Activated CD8-positive, alpha-beta memory T cell treated with anti-CD3 and anti-CD28 coated beads, Interleukin-2, amount 10 ng/mL, durations not matched to agents 7 days and 5 days (primary cell): ENCODE data around the gene ID1. TPM values are rescaled to one million over a fixed set of nuclear protein-coding genes. Genes with fewer than 3 reads are reported as not detected.
"Not testable (repeated sequence)": the region's sequence is repeated elsewhere in the genome, so short reads cannot be mapped to it uniquely, and the experiment has no call there.

Experiments
- ATAC-seq: fragments of 150-1000 bp; cut with Tn5 transposase; one replicate; pipeline ENCODE4 v1.10.0; 2021; ENCODE audit warnings: moderate library complexity
- CTCF ChIA-PET: fragments of 350-600 bp; sonication (Branson Sonifier 250); formaldehyde crosslinking; loops from one replicate; lab custom pipeline; 2021; ENCODE audit warnings: antibody characterized with exemption; lab: Charles Lee
- DNase-seq: peaks from one replicate; pipeline ENCODE4 v3.0.0-alpha.2; 2020
- H3K27ac Mint-ChIP-seq: one replicate; pipeline ENCODE4 v1.8.0; 2021; ENCODE audit warnings: mild to moderate bottlenecking, mixed read lengths
- H3K27me3 Mint-ChIP-seq: one replicate; pipeline ENCODE4 v1.8.0; 2021; ENCODE audit warnings: mixed read lengths
- H3K36me3 Mint-ChIP-seq: one replicate; pipeline ENCODE4 v1.8.0; 2021; ENCODE audit warnings: mild to moderate bottlenecking, mixed read lengths
- H3K4me1 Mint-ChIP-seq: one replicate; pipeline ENCODE4 v1.8.0; 2021; ENCODE audit warnings: mixed read lengths
- H3K4me3 Mint-ChIP-seq: one replicate; pipeline ENCODE4 v1.8.0; 2021; ENCODE audit warnings: mild to moderate bottlenecking, moderate library complexity, mixed read lengths
- H3K9me3 Mint-ChIP-seq: one replicate; pipeline ENCODE4 v1.8.0; 2022; ENCODE audit warnings: low read depth, mixed read lengths
- total RNA-seq, 2 experiments: library from RNA; stranded (reverse); gene quantifications; one replicate each; pipeline ENCODE4 v1.2.3, GENCODE V29; 2021

ID1 gene
- total RNA-seq, 2 experiments from 2014 or later = not detected

DNA sequence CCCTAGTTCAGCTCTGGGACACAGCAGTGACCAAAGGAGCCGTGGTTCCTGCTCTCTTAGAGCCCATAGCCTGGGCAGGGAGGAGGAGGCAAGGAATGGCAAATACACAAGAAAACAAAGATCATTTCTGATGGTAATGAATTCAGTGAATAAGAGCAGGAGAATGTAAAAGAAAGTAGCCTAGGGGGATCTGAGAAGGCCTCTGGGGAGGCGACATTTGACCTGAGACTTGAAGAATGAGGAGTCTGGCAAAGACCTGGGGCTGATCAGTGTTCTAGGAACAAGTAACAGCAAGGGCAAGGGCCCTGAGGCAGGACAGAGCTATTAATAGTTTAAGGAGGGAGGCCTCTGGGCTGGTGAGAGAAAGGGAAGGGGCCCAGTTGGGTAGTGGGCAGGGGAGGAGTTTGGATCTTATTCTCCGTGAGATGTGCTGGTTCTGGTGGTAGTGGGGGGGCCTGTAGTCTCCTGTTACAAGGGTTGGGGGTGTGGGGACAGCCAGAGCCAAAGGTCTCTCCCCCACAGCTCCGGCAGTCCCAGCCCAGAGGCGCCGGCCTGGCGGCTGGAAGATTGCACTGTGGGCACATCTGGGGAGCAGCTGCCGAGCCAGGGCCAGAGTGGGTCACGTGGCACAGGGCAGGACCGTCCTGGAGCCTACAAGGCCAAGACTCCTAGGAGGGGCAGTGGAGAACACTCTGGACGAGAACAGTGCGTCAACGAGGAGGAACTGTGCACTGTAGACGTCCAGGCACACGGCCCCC lies 9.3 kb upstream of the ID1 start:
- CTCF ChIA-PET = interaction anchor here (2.7 kb wide), 1 partner anchor 17 kb away, joined by 14 read pairs; no protein-coding TSS in a partner anchor
- Mint-ChIP-seq H3K9me3 (no peaks in the 10 kb centered on the region), H3K27ac (no peak overlapping the region), H3K36me3 (no peaks in the 10 kb centered on the region), H3K4me3 (no peak overlapping the region), H3K4me1 (no peaks in the 10 kb centered on the region), H3K27me3 (peaks cover 36% of the 10 kb centered on the region)
- ATAC-seq = no peak
- DNase-seq = no peak

DNA sequence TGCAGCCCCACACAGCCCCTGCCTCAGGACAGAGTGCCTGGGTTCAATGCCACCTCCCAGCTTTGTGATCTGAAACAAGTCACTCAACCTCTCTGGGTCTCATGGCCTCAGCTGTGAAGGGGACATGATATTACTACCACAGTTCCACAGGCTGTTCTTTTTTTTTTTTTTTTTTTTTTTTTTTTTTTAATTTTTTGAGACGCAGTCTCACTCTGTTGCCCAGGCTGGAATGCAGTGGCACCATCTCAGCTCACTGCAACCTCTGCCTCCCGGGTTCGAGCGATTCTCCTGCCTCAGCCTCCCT lies 8.7 kb upstream of the ID1 start:
- H3K9me3 Mint-ChIP-seq, H3K27ac Mint-ChIP-seq, H3K36me3 Mint-ChIP-seq, DNase-seq, H3K4me1 Mint-ChIP-seq, H3K4me3 Mint-ChIP-seq: not testable (repeated sequence)
- peak; percentile 12 for ATAC-seq
- CTCF ChIA-PET = interaction anchor here (2.7 kb wide), 1 partner anchor 17 kb away, joined by 14 read pairs; no protein-coding TSS in a partner anchor
- peaks cover 31% of the 10 kb centered on the region for H3K27me3 Mint-ChIP-seq

DNA sequence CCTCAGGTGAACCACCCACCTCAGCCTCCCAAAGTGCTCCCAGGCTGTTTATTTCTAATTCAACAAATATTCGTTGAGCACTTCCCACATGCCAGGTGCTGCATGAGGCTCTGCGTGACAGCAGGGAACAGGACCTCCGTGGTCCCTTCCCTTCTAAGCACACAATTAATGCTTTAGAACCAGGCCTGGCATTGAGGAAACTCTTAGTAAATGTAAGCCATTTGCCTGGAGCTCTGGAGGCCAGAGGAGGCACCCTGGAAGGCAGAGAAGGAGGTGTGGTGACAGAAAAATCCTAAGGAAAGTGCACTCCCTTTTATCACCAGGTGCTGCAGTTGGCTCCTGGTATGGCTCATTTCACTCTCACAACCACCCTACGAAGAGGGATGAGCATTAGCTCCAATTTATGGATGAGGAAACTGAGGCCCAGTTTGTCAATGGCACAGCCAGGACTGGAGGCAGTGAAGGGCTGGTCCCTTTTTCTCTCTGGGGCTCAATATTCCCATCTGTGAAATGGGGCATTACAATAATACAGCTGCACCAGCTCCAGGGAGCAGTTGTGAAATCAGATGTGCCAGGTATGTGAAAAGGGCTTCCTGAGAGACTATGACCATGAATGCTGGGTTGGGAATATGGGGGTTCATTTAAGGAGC lies 8.1 kb upstream of the ID1 start:
- H3K4me1 Mint-ChIP-seq = no peaks in the 10 kb centered on the region
- H3K4me3 Mint-ChIP-seq = no peak overlapping the region
- CTCF ChIA-PET = interaction anchor here (1.5 to 2.7 kb wide), 2 partner anchors 10 to 16 kb away, joined by 3 to 14 read pairs; no protein-coding TSS in a partner anchor
- H3K9me3 Mint-ChIP-seq = no peaks in the 10 kb centered on the region
- DNase-seq = no peak
- peaks cover 32% of the 10 kb centered on the region for H3K27me3 Mint-ChIP-seq
- no peak overlapping the region for H3K27ac Mint-ChIP-seq
- no peaks in the 10 kb centered on the region for H3K36me3 Mint-ChIP-seq
- ATAC-seq = no peak

DNA sequence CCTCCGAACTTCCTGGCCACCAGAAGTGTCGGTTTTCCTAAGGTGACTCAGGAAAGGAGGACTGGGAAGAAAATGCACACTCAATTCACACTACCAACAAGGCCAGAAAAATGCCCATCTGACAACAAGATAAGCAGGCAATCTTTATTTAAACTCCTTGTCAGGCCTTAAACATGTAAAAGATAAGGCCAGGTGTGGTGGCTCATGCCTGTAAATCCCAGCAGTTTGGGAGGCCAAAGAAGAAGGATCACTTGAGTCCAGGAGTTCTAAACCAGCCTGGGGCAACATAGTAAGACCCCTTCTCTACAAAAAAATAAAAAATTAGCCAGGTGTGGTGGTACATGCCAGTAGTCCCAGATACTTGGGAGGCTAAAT lies 7.6 kb upstream of the ID1 start:
- DNase-seq (no peak), ATAC-seq (no peak)
- Mint-ChIP-seq H3K4me1 (peaks cover 1% of the 10 kb centered on the region), H3K36me3 (no peaks in the 10 kb centered on the region), H3K27ac (no peak overlapping the region), H3K27me3 (peaks cover 36% of the 10 kb centered on the region), H3K9me3 (no peaks in the 10 kb centered on the region), H3K4me3 (no peak overlapping the region)
- CTCF ChIA-PET = interaction anchor here (0.6 to 3.5 kb wide), 4 partner anchors 9 to 50 kb away, joined by 3 to 15 read pairs (median 8); a partner anchor contains a TSS

DNA sequence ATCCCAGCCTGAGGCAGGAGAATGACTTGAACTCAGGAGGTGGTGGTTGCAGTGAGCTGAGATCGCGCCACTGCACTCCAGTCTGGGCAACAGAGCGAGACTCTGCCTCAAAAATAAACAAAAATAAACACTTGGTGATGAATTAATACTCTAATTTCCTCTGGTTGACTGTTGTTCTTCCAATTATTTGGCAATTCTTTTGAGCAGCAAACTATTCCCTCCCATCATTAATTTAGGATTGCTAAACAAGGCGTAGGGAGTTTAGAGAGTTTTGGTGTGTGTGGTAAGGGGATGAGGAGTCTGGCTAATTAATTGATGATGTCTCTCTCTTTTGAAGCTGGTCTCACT lies 2.7 kb upstream of the ID1 start:
- CTCF ChIA-PET = interaction anchor here (0.9 to 22.6 kb wide), 4 partner anchors 10 to 122 kb away, joined by 4 to 1101 read pairs (median 46); partner anchors contain the start of gene BCL2L1
- H3K36me3 Mint-ChIP-seq = no peaks in the 10 kb centered on the region
- H3K4me3 Mint-ChIP-seq = no peak overlapping the region
- H3K4me1 Mint-ChIP-seq = peaks cover 30% of the 10 kb centered on the region
- H3K9me3 Mint-ChIP-seq = no peaks in the 10 kb centered on the region
- peaks cover 63% of the 10 kb centered on the region for H3K27me3 Mint-ChIP-seq
- ATAC-seq (no peak), DNase-seq (no peak)
- H3K27ac Mint-ChIP-seq = no peak overlapping the region

DNA sequence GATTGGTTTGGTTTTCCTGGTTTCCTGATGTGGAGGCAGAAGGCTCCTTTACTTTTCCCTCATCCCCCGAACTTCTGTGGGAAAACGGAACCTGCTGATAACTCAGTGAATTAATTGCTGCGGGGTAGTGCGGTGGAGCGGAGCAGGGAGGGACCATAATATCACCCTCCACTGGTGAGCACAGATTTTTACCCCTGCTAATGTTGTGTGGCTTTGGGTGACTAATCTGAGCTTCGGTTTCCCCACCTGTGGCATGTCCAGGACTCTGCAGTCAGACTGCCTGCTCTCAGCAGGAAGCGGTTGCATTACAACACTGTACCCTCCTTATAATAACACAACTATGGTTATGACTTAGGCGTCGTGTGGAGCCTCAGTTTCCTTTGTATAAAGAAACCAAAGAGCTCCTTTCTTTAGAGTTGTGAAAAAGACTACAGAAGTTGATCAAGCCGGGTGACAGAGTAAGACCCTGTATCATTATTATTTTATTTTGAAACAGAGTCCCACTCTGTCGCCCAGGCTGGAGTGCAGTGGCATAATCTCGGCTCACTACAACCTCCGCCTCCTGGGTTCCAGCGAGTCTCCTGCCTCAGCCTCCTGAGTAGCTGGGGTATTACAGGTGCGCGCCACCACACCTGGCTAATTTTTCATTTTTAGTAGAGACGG lies 2.2 kb upstream of the ID1 start:
- no peaks in the 10 kb centered on the region for H3K36me3 Mint-ChIP-seq
- H3K9me3 Mint-ChIP-seq = no peaks in the 10 kb centered on the region
- H3K4me1 Mint-ChIP-seq = peaks cover 30% of the 10 kb centered on the region
- H3K4me3 Mint-ChIP-seq = peak overlapping the region; percentile 21
- ATAC-seq (peak; percentile 74), DNase-seq (peak; percentile 91)
- CTCF ChIA-PET = interaction anchor here (0.9 to 22.6 kb wide), 4 partner anchors 10 to 121 kb away, joined by 4 to 1101 read pairs (median 46); partner anchors contain the start of gene BCL2L1
- H3K27me3 Mint-ChIP-seq = peaks cover 65% of the 10 kb centered on the region
- H3K27ac Mint-ChIP-seq = peak overlapping the region; percentile 49

DNA sequence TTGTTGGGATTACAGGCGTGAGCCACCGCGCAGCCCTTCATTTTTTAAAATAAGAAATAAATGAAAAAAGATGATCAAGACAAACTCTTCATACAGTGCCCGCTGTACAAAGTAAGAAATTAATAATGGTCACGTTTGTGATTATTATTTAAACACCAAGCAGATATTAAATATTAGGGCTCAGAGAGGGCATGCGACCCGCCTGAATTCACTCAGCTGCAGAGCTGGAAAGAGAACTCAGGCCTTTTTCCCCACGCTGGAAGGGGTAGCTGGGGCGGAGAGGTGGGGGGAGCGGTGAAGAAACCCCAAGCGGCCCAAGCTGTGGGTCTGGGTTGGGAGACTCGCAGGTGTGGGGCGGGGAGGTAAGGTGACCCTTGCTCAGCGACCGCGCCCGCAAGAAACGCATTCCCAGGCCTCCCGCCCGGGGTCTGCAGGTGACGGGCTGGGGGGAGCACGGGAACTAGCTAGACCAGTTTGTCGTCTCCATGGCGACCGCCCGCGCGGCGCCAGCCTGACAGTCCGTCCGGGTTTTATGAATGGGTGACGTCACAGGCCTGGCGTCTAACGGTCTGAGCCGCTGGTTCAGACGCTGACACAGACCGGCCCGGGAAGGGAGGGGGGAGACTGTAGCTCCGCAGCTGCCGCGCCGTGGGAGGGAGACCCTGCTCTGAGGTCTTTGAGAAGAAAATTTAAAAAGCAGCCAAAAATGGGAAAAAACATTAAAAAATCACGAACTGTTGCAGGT lies 1.1 kb upstream of the ID1 start:
- DNase-seq (peak; percentile 86), ATAC-seq (peak; percentile 41)
- Mint-ChIP-seq H3K27ac (peak overlapping the region; percentile 47), H3K4me3 (peak overlapping the region; percentile 78), H3K36me3 (no peaks in the 10 kb centered on the region), H3K4me1 (peaks cover 30% of the 10 kb centered on the region), H3K27me3 (peaks cover 66% of the 10 kb centered on the region), H3K9me3 (no peaks in the 10 kb centered on the region)
- CTCF ChIA-PET = interaction anchor here (1.0 to 22.6 kb wide), 6 partner anchors 9 to 120 kb away, joined by 3 to 1101 read pairs (median 8); no protein-coding TSS in a partner anchor

DNA sequence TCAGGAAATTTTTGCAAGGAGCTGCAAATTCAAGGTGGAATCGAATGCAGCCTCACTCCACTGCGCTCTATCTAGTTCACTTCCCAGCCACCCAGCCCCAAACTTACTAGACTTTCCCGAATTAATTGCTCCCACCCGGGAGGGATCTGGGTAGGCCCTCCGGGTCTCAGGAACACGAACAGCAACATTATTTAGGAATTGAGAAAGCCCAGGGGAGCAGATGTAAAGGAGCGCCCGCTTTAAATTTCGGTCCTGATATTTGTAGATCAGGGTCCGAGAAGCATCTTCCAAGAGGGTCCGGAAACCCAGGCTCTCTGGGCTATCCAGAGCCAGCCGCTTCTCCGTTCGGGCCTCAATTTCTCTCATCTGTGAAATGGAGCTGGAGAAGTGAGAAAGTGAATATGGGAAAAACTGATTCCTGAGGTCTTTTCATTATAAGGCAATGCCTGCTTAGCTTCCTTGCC lies 490 bp upstream of the ID1 start:
- no peak overlapping the region for H3K27ac Mint-ChIP-seq
- peaks cover 30% of the 10 kb centered on the region for H3K4me1 Mint-ChIP-seq
- H3K27me3 Mint-ChIP-seq = peaks cover 70% of the 10 kb centered on the region
- peak overlapping the region; percentile 78 for H3K4me3 Mint-ChIP-seq
- no peaks in the 10 kb centered on the region for H3K9me3 Mint-ChIP-seq
- CTCF ChIA-PET = interaction anchor here (1.0 to 22.6 kb wide), 8 partner anchors 8 to 119 kb away, joined by 3 to 1101 read pairs (median 5); no protein-coding TSS in a partner anchor
- no peaks in the 10 kb centered on the region for H3K36me3 Mint-ChIP-seq
- DNase-seq = no peak
- no peak for ATAC-seq

DNA sequence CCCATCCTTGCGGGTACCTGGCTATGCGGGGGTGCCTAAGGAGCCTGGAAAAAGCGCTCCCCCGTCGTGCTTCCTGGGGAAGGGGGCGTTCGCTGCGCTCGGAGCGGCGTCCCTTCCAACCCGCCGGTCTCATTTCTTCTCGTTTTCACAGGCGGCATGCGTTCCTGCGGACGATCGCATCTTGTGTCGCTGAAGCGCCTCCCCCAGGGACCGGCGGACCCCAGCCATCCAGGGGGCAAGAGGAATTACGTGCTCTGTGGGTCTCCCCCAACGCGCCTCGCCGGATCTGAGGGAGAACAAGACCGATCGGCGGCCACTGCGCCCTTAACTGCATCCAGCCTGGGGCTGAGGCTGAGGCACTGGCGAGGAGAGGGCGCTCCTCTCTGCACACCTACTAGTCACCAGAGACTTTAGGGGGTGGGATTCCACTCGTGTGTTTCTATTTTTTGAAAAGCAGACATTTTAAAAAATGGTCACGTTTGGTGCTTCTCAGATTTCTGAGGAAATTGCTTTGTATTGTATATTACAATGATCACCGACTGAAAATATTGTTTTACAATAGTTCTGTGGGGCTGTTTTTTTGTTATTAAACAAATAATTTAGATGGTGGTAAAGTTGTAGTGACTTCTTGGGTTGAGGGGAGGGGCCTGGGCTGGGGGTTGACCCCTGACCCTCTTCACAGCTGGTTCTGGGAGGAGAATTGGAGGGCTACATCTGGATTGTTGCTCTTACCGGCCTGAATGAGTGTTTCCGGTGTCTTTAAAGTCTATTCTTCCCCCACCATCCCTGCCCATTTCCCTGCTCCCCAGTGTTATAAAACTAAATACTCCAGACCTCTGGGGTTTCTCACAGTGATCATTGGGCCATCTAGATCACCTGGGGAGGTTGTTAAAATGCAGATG lies 1.1 kb downstream of the ID1 start:
- no peak overlapping the region for H3K27ac Mint-ChIP-seq
- H3K4me3 Mint-ChIP-seq = peak overlapping the region; percentile 78
- peaks cover 78% of the 10 kb centered on the region for H3K27me3 Mint-ChIP-seq
- CTCF ChIA-PET = interaction anchor here (1.3 to 22.6 kb wide), 7 partner anchors 7 to 118 kb away, joined by 3 to 1101 read pairs (median 6); no protein-coding TSS in a partner anchor
- DNase-seq (peak; percentile 44), ATAC-seq (no peak)
- peaks cover 30% of the 10 kb centered on the region for H3K4me1 Mint-ChIP-seq
- no peaks in the 10 kb centered on the region for H3K36me3 Mint-ChIP-seq
- no peaks in the 10 kb centered on the region for H3K9me3 Mint-ChIP-seq

DNA sequence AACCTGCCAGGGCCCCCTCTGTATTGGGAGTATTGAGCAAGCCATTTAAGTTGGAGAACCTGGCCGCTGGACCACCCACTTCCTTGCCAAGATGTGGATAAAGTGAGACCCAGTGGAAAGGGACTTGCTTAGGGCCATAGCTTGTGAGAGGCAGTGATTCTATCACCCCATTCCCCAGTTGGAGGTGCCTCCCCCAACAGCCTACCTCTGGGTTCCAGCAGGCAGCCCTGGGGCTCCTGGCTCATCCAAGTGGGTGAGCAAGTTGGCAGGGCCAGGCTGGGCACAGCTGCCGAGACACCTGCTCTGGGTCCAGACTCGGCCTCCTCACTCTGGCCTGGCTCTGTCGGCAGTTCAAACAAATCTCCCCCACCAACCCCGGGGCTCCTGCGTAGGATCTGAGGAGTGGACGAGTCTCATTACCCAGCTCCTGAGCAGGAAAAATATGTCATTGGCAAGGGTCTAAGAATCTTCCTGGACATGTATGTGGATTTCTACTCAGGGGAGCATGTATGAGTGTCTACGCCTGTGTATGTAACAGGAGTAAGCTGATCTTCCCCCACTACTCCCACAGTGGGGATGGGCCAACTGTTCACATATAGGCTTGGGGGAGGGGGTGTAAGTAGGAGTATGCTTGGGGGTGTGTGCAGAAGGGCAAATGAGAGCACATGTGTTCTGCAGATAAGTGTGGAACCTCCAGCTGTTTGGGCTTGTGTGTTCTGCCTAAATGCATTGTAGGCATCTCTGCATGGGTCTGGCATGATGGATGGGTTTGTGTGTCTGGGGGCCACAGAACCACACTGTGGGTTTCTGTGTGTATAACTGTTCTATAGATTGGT lies 1.9 kb downstream of the ID1 start:
- DNase-seq = no peak
- H3K36me3 Mint-ChIP-seq = no peaks in the 10 kb centered on the region
- CTCF ChIA-PET = interaction anchor here (1.5 to 22.6 kb wide), 4 partner anchors 9 to 117 kb away, joined by 3 to 1101 read pairs (median 5); no protein-coding TSS in a partner anchor
- no peak overlapping the region for H3K27ac Mint-ChIP-seq
- no peaks in the 10 kb centered on the region for H3K9me3 Mint-ChIP-seq
- H3K27me3 Mint-ChIP-seq = peaks cover 77% of the 10 kb centered on the region
- H3K4me3 Mint-ChIP-seq = no peak overlapping the region
- no peak for ATAC-seq
- H3K4me1 Mint-ChIP-seq = peaks cover 32% of the 10 kb centered on the region

DNA sequence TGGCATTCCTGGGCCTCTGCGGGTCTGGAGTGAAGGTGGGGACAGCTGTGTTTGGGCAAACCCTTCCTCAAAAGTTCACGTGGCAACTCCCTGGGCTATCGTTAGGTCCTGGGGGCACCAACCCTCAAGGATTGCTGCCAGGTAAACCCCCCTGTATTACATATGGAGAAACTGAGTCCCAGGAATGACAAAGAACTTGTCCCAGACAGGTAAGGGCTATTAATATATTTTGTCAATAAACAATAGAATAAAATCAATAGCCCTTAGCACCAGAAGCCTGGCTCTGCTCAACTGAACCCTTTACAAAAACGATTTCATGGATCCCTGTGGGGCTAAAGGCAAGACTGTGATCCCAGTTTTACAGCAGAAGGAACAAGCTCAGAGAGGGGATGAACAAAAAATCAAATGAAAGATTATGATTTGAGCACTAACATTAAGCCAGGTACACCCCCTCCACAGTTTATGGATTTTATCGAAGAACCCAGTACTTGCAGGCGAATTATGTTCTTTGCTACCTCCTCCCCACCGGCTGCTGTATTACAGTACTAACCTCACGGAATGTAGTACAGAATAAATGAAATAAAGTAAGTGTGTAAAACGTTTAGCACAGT lies 2.7 kb downstream of the ID1 start:
- Mint-ChIP-seq H3K27ac (no peak overlapping the region), H3K4me3 (no peak overlapping the region), H3K36me3 (no peaks in the 10 kb centered on the region), H3K27me3 (peaks cover 70% of the 10 kb centered on the region), H3K4me1 (peaks cover 28% of the 10 kb centered on the region), H3K9me3 (no peaks in the 10 kb centered on the region)
- no peak for DNase-seq
- CTCF ChIA-PET = interaction anchor here (2.0 to 22.6 kb wide), 3 partner anchors 42 to 116 kb away, joined by 4 to 1101 read pairs (median 6); no protein-coding TSS in a partner anchor
- no peak for ATAC-seq
